Keratinocyte (primary cell): ENCODE measurements around the gene CUL1.

ENCODE experiments used
- EZH2 ChIP-seq: IDR thresholded peaks from one replicate; pipeline ENCODE4 v1.6.1; 2012; ENCODE audit warnings: inconsistent platforms, mild to moderate bottlenecking, low read length, moderate library complexity
- TF ChIP-seq, protein P1 (sequence below), 3 experiments: IDR thresholded peaks in 1 of 3; conservative IDR thresholded peaks in 1 of 3; optimal IDR thresholded peaks in 1 of 3; 2 replicates in 2 of 3; 3 replicates in 1 of 3; pipeline versions ENCODE3 to v1.5.1; 2011; ENCODE audit warnings: low read length in 3 of 3, mild to moderate bottlenecking in 3 of 3, moderate library complexity in 2 of 3, control low read depth in 1 of 3, inconsistent platforms in 1 of 3; ENCODE audit not compliant: insufficient read depth in 2 of 3; ENCODE audit errors: extremely low read depth in 1 of 3

- TF ChIP-seq, protein P1, sequence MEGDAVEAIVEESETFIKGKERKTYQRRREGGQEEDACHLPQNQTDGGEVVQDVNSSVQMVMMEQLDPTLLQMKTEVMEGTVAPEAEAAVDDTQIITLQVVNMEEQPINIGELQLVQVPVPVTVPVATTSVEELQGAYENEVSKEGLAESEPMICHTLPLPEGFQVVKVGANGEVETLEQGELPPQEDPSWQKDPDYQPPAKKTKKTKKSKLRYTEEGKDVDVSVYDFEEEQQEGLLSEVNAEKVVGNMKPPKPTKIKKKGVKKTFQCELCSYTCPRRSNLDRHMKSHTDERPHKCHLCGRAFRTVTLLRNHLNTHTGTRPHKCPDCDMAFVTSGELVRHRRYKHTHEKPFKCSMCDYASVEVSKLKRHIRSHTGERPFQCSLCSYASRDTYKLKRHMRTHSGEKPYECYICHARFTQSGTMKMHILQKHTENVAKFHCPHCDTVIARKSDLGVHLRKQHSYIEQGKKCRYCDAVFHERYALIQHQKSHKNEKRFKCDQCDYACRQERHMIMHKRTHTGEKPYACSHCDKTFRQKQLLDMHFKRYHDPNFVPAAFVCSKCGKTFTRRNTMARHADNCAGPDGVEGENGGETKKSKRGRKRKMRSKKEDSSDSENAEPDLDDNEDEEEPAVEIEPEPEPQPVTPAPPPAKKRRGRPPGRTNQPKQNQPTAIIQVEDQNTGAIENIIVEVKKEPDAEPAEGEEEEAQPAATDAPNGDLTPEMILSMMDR (optimal IDR thresholded peaks at IDR 0.05 in 1 of 3, IDR thresholded peaks at IDR 0.05 in 1 of 3, conservative IDR thresholded peaks at IDR 0.05 in 1 of 3; ENCODE audit: extremely low read depth in 1 of 3, insufficient read depth in 2 of 3, low read length in 3 of 3), result no peak
- TF ChIP-seq EZH2, result no peak
Observed at GRCh38 chr7:148835854-148836253, 137.2 kb downstream of the CUL1 start.
